K562 (cell line): ENCODE measurements around the gene ITPRIPL2. TPM values are rescaled to one million over a fixed set of nuclear protein-coding genes. Genes with fewer than 3 reads are reported as not detected.

Experiments used
- ATAC-seq: fragments of 200-7000 bp; cut with Tn5 transposase; 3 replicates; pipeline ENCODE4 v1.9.1; 2020; ENCODE audit warnings: moderate library complexity
- BruUV-seq: library from RNA; stranded (reverse); fragments of 400-500 nt; replicated peaks from 2 replicates; lab custom pipeline; 2021; lab: Mats Ljungman, UMichigan
- CTCF ChIA-PET: fragments of 300-600 bp; formaldehyde crosslinking; extraction: SDS; loops from one replicate; lab custom pipeline; 2021; ENCODE audit warnings: low intra/inter-chr PET ratio; lab: Yijun Ruan, JAX
- POLR2A ChIA-PET: fragments of 300-600, 350-650 bp; sonication (Branson Sonifier 250); formaldehyde crosslinking; extraction: SDS; loops from one replicate; lab custom pipeline; 2021; ENCODE audit warnings: antibody characterized with exemption, inconsistent platforms; lab: Yijun Ruan, JAX
- DNase-seq, 4 experiments: peaks; one replicate each; pipeline versions ENCODE4 v3.0.0 to v3.0.0-alpha.2; 2011 to 2018; ENCODE audit warnings: low spot score in 3 of 4, mixed read lengths in 3 of 4; ENCODE audit errors: extremely low read depth in 1 of 4
- FAIRE-seq: peaks from 2 replicates; lab custom pipeline; 2011; peaks lifted over from hg19 to GRCh38; lab: Jason Lieb, UNC
- H2AFZ ChIP-seq: 2 replicates; pipeline ENCODE4 v1.6.0; 2011; ENCODE audit warnings: low read depth, low read length, control low read depth, inconsistent platforms
- H3K27ac ChIP-seq: fragments of 200-600 bp; 3 replicates; pipeline ENCODE4 v1.8.0; 2011; ENCODE audit warnings: low read depth, mild to moderate bottlenecking, control low read depth, inconsistent platforms, low read length, moderate library complexity, mixed read lengths; ENCODE audit errors: extremely low read depth
- H3K27me3 ChIP-seq, 2 experiments: fragments of 300-600 bp in 1 of 2; 2 replicates in 1 of 2; 3 replicates in 1 of 2; pipeline versions ENCODE4 v1.6.0 to v1.8.0; 2011; ENCODE audit warnings: inconsistent platforms in 2 of 2, low read length in 2 of 2, mild to moderate bottlenecking in 1 of 2, mixed read lengths in 1 of 2, moderate library complexity in 1 of 2; ENCODE audit not compliant: control insufficient read depth in 2 of 2, insufficient read depth in 2 of 2
- H3K36me3 ChIP-seq: fragments of 300-600 bp; 3 replicates; pipeline ENCODE4 v1.8.0; 2011; ENCODE audit warnings: mild to moderate bottlenecking, low read length, inconsistent platforms; ENCODE audit not compliant: control insufficient read depth, insufficient read depth
- H3K4me1 ChIP-seq, 2 experiments: fragments of 200-600 bp in 1 of 2; replicated peaks in 1 of 2; 2 replicates in 1 of 2; 3 replicates in 1 of 2; pipeline versions ENCODE4 v1.5.1 to v1.8.0; 2011; ENCODE audit warnings: inconsistent platforms in 2 of 2, low read length in 2 of 2, mild to moderate bottlenecking in 1 of 2, mixed read lengths in 1 of 2, moderate library complexity in 1 of 2; ENCODE audit not compliant: control insufficient read depth in 2 of 2, insufficient read depth in 2 of 2
- H3K4me2 ChIP-seq: 2 replicates; pipeline ENCODE4 v1.6.1; 2011; ENCODE audit warnings: low read length, control low read depth, inconsistent platforms, mixed read lengths; ENCODE audit not compliant: insufficient read depth
- H3K4me3 ChIP-seq: fragments of 200-600 bp; sonication (generic), shearing (Covaris generic); 2 replicates; pipeline ENCODE4 v1.5.1; 2016; ENCODE audit warnings: control low read depth, inconsistent platforms
- H3K79me2 ChIP-seq: fragments of 200-600 bp; 3 replicates; pipeline ENCODE4 v1.8.0; 2011; ENCODE audit warnings: low read length, inconsistent platforms; ENCODE audit not compliant: control insufficient read depth, insufficient read depth
- H3K9ac ChIP-seq, 2 experiments: 2 replicates each; pipeline versions ENCODE4 v1.6.0 to v1.6.1; 2011; ENCODE audit warnings: low read depth in 2 of 2, low read length in 2 of 2, control low read depth in 1 of 2, inconsistent platforms in 1 of 2, mild to moderate bottlenecking in 1 of 2, mixed read lengths in 1 of 2; ENCODE audit not compliant: insufficient read depth in 1 of 2
- H3K9me1 ChIP-seq: one replicate; pipeline ENCODE4 v1.6.0; 2011; ENCODE audit warnings: inconsistent platforms, mild to moderate bottlenecking, low read length, moderate library complexity; ENCODE audit not compliant: control insufficient read depth, insufficient read depth
- H3K9me3 ChIP-seq: replicated peaks from 2 replicates; pipeline ENCODE4 v1.5.1; 2011; ENCODE audit warnings: low read depth, low read length, inconsistent platforms; ENCODE audit not compliant: control insufficient read depth, insufficient read depth
- H4K20me1 ChIP-seq: replicated peaks from 2 replicates; pipeline ENCODE4 v1.6.1; 2011; ENCODE audit warnings: low read length, inconsistent platforms, mixed read lengths; ENCODE audit not compliant: control insufficient read depth, insufficient read depth
- BRF1 ChIP-seq: IDR thresholded peaks from 3 replicates; pipeline ENCODE4 v1.6.1; 2011; ENCODE audit warnings: borderline replicate concordance, mild to moderate bottlenecking; ENCODE audit not compliant: insufficient read length; ENCODE audit errors: extremely low read depth
- CHAMP1 ChIP-seq: fragments of 450-650 bp; IDR thresholded peaks from 2 replicates; pipeline ENCODE4 v1.6.1; 2016; ENCODE audit warnings: mild to moderate bottlenecking
- POLR2AphosphoS5 ChIP-seq: IDR thresholded peaks from 2 replicates; pipeline ENCODE4 v1.6.1; 2011; ENCODE audit warnings: mild to moderate bottlenecking, low read depth, low read length, moderate library complexity; ENCODE audit not compliant: control insufficient read depth, insufficient read depth
- WGBS: fragments of 100-300 bp; shearing (Covaris generic); methylation state at CpG from one replicate; pipeline ENCODE4 v1.1.6; 2016; ENCODE audit warnings: low coverage, mixed read lengths; ENCODE audit not compliant: insufficient coverage; ENCODE audit errors: missing lambda C conversion rate; 5-methylcytosine and 5-hydroxymethylcytosine counted together
- in situ Hi-C: fragments of 300-500 bp; cut with MboI; formaldehyde crosslinking; loops from 4 replicates; pipeline ENCODE4 v1.15.0; 2018; ENCODE audit warnings: inconsistent platforms, mixed read lengths
- intact Hi-C: fragments of 100-400 bp; cut with micrococcal nuclease; formaldehyde crosslinking; loops from 2 replicates; pipeline ENCODE4 v1.14.2; 2022
- polyA plus RNA-seq, 8 experiments: library from polyadenylated mRNA; depleted of rRNA in 4 of 8; stranded (reverse) in 5 of 8; unstranded in 3 of 8; fragments of >200 nt; fragmentation: Nextera tagmentation in 2 of 8; fragmentation: Illumina TruSeq in 1 of 8; extraction: Ambion mirVana in 2 of 8; extraction: Trizol in 1 of 8; gene quantifications; 2 replicates each; pipeline versions ENCODE4 v1.2.1 to v1.2.3, GENCODE V29; 2011 to 2014; ENCODE audit warnings: inconsistent platforms in 1 of 8, missing spikeins in 1 of 8
- total RNA-seq, 7 experiments: library from RNA; depleted of rRNA in 6 of 7; stranded (reverse); fragments of >200 nt in 6 of 7; fragmentation: Illumina TruSeq in 2 of 7; extraction: Trizol in 2 of 7; gene quantifications; 2 replicates each; pipeline versions ENCODE4 v1.2.1 to v1.2.3, GENCODE V29; 2011 to 2021; ENCODE audit warnings: low replicate concordance in 1 of 7

ITPRIPL2 gene
- total and polyA plus RNA-seq, 9 of the 15 experiments (the other 6 are each of a cell fraction or from before 2014, with no cell fraction given) = 0.04 to 2.2 (median 0.58) TPM

- Histone ChIP-seq H4K20me1 (no peaks in the 10 kb centered on the region), H3K79me2 (no peaks in the 10 kb centered on the region), H3K9me1 (no peaks in the 10 kb centered on the region), H3K9me3 (0 out of 2 replicates have a peak, but pooled peaks cover 3% of the 10 kb centered on the region), H3K4me2 (no peak overlapping the region), H3K9ac (no peak overlapping the region), H3K27me3 (peaks cover 0 to 10% of the 10 kb centered on the region in 2 experiments; a peak in 2 of 5 replicates), H3K36me3 (no peaks in the 10 kb centered on the region), H3K4me1 (no peaks in the 10 kb centered on the region), H3K4me3 (no peak overlapping the region), H2AFZ (no peak overlapping the region), H3K27ac (no peak overlapping the region)
- ATAC-seq (no peak), DNase-seq (no peak), FAIRE-seq (no peak)
- WGBS = 3% methylated on average over 2 of the region's 2 CpGs
- CTCF ChIA-PET = no interaction called here
- POLR2A ChIA-PET = no interaction called here
- in situ Hi-C loops = no loop called here
- intact Hi-C loops = no loop called here
- BruUV-seq = no TSS peak
- TF ChIP-seq BRF1 = no peak
- no peak for TF ChIP-seq POLR2AphosphoS5
- TF ChIP-seq CHAMP1 = no peak
Observed at GRCh38 chr16:19151310-19151709, 37.5 kb downstream of the ITPRIPL2 start.
